CD4-positive, alpha-beta T cell (primary cell): ENCODE measurements around the gene PGS1. TPM values are rescaled to one million over a fixed set of nuclear protein-coding genes. Genes with fewer than 3 reads are reported as not detected.

Source experiments
- ATAC-seq: fragments of 200-7000 bp; cut with Tn5 transposase; one replicate; pipeline ENCODE4 v1.10.0; 2022; ENCODE audit warnings: mild to moderate bottlenecking; ENCODE audit not compliant: poor library complexity
- CTCF ChIA-PET: fragments of 350-600 bp; sonication (Branson Sonifier 250); formaldehyde crosslinking; loops from one replicate; lab custom pipeline; 2021; ENCODE audit warnings: antibody characterized with exemption, inconsistent platforms; lab: Charles Lee
- POLR2A ChIA-PET: fragments of 350-600 bp; sonication (Branson Sonifier 250); formaldehyde crosslinking; loops from one replicate; lab custom pipeline; 2021; ENCODE audit warnings: antibody characterized with exemption, inconsistent platforms; lab: Charles Lee
- DNase-seq, 14 experiments: peaks; one replicate each; pipeline ENCODE4 v3.0.0-alpha.2; 2013 to 2020; ENCODE audit warnings: mixed read lengths in 2 of 14
- H3K27ac ChIP-seq, 2 donors: one replicate each; pipeline versions ENCODE4 v1.5.1 to v1.7.0; 2013; ENCODE audit warnings: low read length in 2 of 2, low read depth in 1 of 2, mild to moderate bottlenecking in 1 of 2
- H3K27me3 ChIP-seq, 2 experiments: 1 replicate in 1 of 2; 2 replicates in 1 of 2; pipeline versions ENCODE4 v1.6.1 to v1.7.0; 2013; ENCODE audit warnings: low read length in 2 of 2, control low read depth in 1 of 2, mild to moderate bottlenecking in 1 of 2, moderate library complexity in 1 of 2; ENCODE audit not compliant: insufficient read depth in 2 of 2, control insufficient read depth in 1 of 2
- H3K36me3 ChIP-seq: one replicate; pipeline ENCODE4 v1.6.1; 2013; ENCODE audit warnings: low read length, control low read depth; ENCODE audit not compliant: insufficient read depth
- H3K4me1 ChIP-seq: one replicate; pipeline ENCODE4 v1.6.1; 2013; ENCODE audit warnings: low read length, control low read depth; ENCODE audit not compliant: insufficient read depth
- H3K4me3 ChIP-seq: one replicate; pipeline ENCODE4 v1.5.1; 2013; ENCODE audit warnings: mild to moderate bottlenecking, low read length, moderate library complexity
- H3K9me3 ChIP-seq, 2 experiments: 1 replicate in 1 of 2; 2 replicates in 1 of 2; pipeline versions ENCODE4 v1.6.1 to v1.7.0; 2013; ENCODE audit warnings: low read length in 2 of 2, mild to moderate bottlenecking in 2 of 2, control low read depth in 1 of 2, moderate library complexity in 1 of 2; ENCODE audit not compliant: control insufficient read depth in 1 of 2, insufficient read depth in 1 of 2
- H3K27ac Mint-ChIP-seq: one replicate; pipeline ENCODE4 v1.8.0; 2020; ENCODE audit warnings: mixed read lengths
- H3K27me3 Mint-ChIP-seq: one replicate; pipeline ENCODE4 v1.8.0; 2021; ENCODE audit warnings: mixed read lengths
- H3K36me3 Mint-ChIP-seq: one replicate; pipeline ENCODE4 v1.8.0; 2021; ENCODE audit warnings: low read depth, mixed read lengths
- H3K4me1 Mint-ChIP-seq: one replicate; pipeline ENCODE4 v1.8.0; 2021; ENCODE audit warnings: low read depth, mixed read lengths
- H3K4me3 Mint-ChIP-seq: one replicate; pipeline ENCODE4 v1.8.0; 2020; ENCODE audit warnings: mild to moderate bottlenecking, mixed read lengths
- H3K9me3 Mint-ChIP-seq: one replicate; pipeline ENCODE4 v1.8.0; 2020; ENCODE audit warnings: mixed read lengths
- CTCF ChIP-seq: fragments of 200-600 bp; IDR thresholded peaks from one replicate; pipeline ENCODE4 v1.8.0; 2022; ENCODE audit warnings: antibody characterized with exemption, mild to moderate bottlenecking
- intact Hi-C, 2 experiments: fragments of 100-400 bp; cut with DNase I in 1 of 2; cut with micrococcal nuclease in 1 of 2; formaldehyde crosslinking; loops; one replicate each; pipeline versions ENCODE4 v1.15.1 to v1.9.0; 2023 to 2025; cut with DNase I, micrococcal nuclease
- total RNA-seq, 174 experiments: library from RNA in 2 of 174; stranded (reverse) in 2 of 174; gene quantifications; one replicate each; pipeline ENCODE4 v1.2.3 and lab custom pipeline; 2021 to 2026

Gene PGS1
- total RNA-seq, 2 experiments from 2014 or later, result 40.9 to 45.3 TPM

- intact Hi-C loops, result no loop called here
- Mint-ChIP-seq H3K9me3 (no peaks in the 10 kb centered on the region), H3K4me1 (peaks cover 59% of the 10 kb centered on the region), H3K36me3 (no peaks in the 10 kb centered on the region), H3K27me3 (no peaks in the 10 kb centered on the region), H3K27ac (peak overlapping the region; percentile 97), H3K4me3 (peak overlapping the region; percentile 85)
- peak in 1 of 14 experiments; percentile 14 for DNase-seq
- TF ChIP-seq CTCF, result no peak
- no peaks in the 10 kb centered on the region for H3K9me3 ChIP-seq
- ATAC-seq, result no peak
- peaks cover 64% of the 10 kb centered on the region for H3K4me1 ChIP-seq
- POLR2A ChIA-PET, result interaction anchor here (0.9 to 1.9 kb wide), 4 partner anchors 16 to 84 kb away, joined by 3 to 6 read pairs (median 4); no protein-coding TSS in a partner anchor
- peak overlapping the region in 1 of 2 donors; percentile 22 for H3K27ac ChIP-seq
- H3K4me3 ChIP-seq, result no peak overlapping the region
- CTCF ChIA-PET, result interaction anchor here (0.6 to 2.6 kb wide), 5 partner anchors 21 to 1402 kb away, joined by 3 to 13 read pairs (median 4); no protein-coding TSS in a partner anchor
- H3K36me3 ChIP-seq, result no peaks in the 10 kb centered on the region
- no peaks in the 10 kb centered on the region for H3K27me3 ChIP-seq
Observed at GRCh38 chr17:78340183-78340955, 38.1 kb upstream of the PGS1 start.

GRCh38 chr17:78341559-78342448, 36.6 kb upstream of the PGS1 start:
- H3K27me3 Mint-ChIP-seq, result no peaks in the 10 kb centered on the region
- TF ChIP-seq CTCF, result no peak
- H3K27ac Mint-ChIP-seq, result peak overlapping the region; percentile 99
- H3K4me3 Mint-ChIP-seq, result peak overlapping the region; percentile 51
- CTCF ChIA-PET, result interaction anchor here (1.1 kb wide), 1 partner anchor 15 kb away, joined by 3 read pairs; no protein-coding TSS in a partner anchor
- intact Hi-C loops, result loop anchor here in 1 of 2 experiments (2.0 kb wide), 1 partner anchor 27 kb away; no protein-coding TSS in a partner anchor
- H3K36me3 Mint-ChIP-seq, result no peaks in the 10 kb centered on the region
- no peaks in the 10 kb centered on the region for H3K9me3 Mint-ChIP-seq
- POLR2A ChIA-PET, result interaction anchor here (1.8 to 2.9 kb wide), 3 partner anchors 25 to 90 kb away, joined by 6 to 24 read pairs (median 22); no protein-coding TSS in a partner anchor
- ATAC-seq (no peak), DNase-seq (peak in 3 of 14 experiments; percentile 33 to 67 (median 63))
- H3K9me3 ChIP-seq, result no peaks in the 10 kb centered on the region
- peak overlapping the region; percentile 19 for H3K4me3 ChIP-seq
- H3K36me3 ChIP-seq, result no peaks in the 10 kb centered on the region
- no peaks in the 10 kb centered on the region for H3K27me3 ChIP-seq
- peak overlapping the region in 1 of 2 donors; percentile 7 for H3K27ac ChIP-seq
- H3K4me1 Mint-ChIP-seq, result peaks cover 73% of the 10 kb centered on the region
- H3K4me1 ChIP-seq, result peaks cover 79% of the 10 kb centered on the region
